Measurements from ENCODE around the gene NPTXR. TPM values are rescaled to one million over a fixed set of nuclear protein-coding genes. Genes with fewer than 3 reads are reported as not detected.
A peak's percentile ranks its signal among the peaks of the same experiment; 100 is the strongest.

NPTXR gene
- polyA plus RNA-seq, 3 donors: 0.04 TPM; not detected in 2

- Histone ChIP-seq H3K9me3 (replicated peaks in 1 of 2; ENCODE audit: control insufficient read depth in 1 of 2, insufficient read depth in 1 of 2, low read length in 2 of 2) (no peaks in the 10 kb centered on the region), H3K27ac (ENCODE audit: low read depth in 1 of 2, low read length in 2 of 2) (no peak overlapping the region), H3K9ac (ENCODE audit: insufficient read depth, low read length, poor library complexity, severe bottlenecking) (no peak overlapping the region), H3K4me2 (replicated peaks; ENCODE audit: extremely low read depth, low read length, poor library complexity, severe bottlenecking) (no peak overlapping the region), H3K79me2 (ENCODE audit: insufficient read depth, low read length) (peaks cover 23% of the 10 kb centered on the region), H2AFZ (ENCODE audit: insufficient read depth, low read depth, low read length, poor library complexity, severe bottlenecking) (no peak overlapping the region), H3K4me3 (replicated peaks in 1 of 3; ENCODE audit: low read depth in 2 of 3, low read length in 3 of 3) (no peak overlapping the region), H4K20me1 (ENCODE audit: insufficient read depth, low read length) (peaks cover 75% of the 10 kb centered on the region), H3K36me3 (replicated peaks in 1 of 2; ENCODE audit: control insufficient read depth in 1 of 2, insufficient read depth in 2 of 2, low read length in 2 of 2) (peaks cover 33 to 41% of the 10 kb centered on the region in 2 donors), H3K4me1 (ENCODE audit: control insufficient read depth in 1 of 2, insufficient read depth in 2 of 2, low read length in 2 of 2) (peaks cover 28 to 37% of the 10 kb centered on the region in 2 donors), H3K27me3 (ENCODE audit: control insufficient read depth in 2 of 2, insufficient read depth in 2 of 2, low read length in 2 of 2) (no peaks in the 10 kb centered on the region)
- DNase-seq: no peak
- H3K27ac Mint-ChIP-seq: peak overlapping the region in 1 of 7 donors; percentile 35
- H3K36me3 Mint-ChIP-seq: peaks cover 35 to 47% of the 10 kb centered on the region in 2 donors
- H3K4me3 Mint-ChIP-seq: no peak overlapping the region
- no peaks in the 10 kb centered on the region for H3K9me3 Mint-ChIP-seq
- peaks cover 0 to 5% (median 0%) of the 10 kb centered on the region in 3 donors for H3K27me3 Mint-ChIP-seq (ENCODE audit: low read depth in 3 of 3)
- peaks cover 27% of the 10 kb centered on the region for H3K4me1 Mint-ChIP-seq
- intact Hi-C loops (cut with micrococcal nuclease): no loop called here
- WGBS (ENCODE audit: insufficient coverage): 98% methylated on average over 16 of the region's 18 CpGs
- no peak for TF ChIP-seq CTCF (IDR thresholded peaks at IDR 0.05)
Measured at GRCh38 chr22:38867471-38868285, 23.9 kb upstream of the NPTXR start.

DNA sequence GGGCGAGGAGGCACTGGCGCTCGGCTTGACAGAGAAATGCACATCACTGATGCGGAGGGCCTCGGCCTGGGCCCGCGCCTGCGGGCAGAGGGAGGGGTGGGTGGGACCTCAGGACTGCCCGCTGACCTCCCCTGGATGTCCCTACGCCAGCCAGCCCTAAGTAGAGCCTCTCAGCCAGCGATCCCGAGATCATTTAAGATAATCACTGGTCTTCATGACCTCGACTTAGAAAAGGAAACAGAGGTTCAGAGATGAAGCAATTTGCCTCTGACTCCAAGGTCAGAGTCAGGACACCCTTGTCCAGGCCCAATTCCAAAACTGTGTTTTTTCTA lies 23.3 kb upstream of the NPTXR start:
- no peaks in the 10 kb centered on the region for H3K27me3 ChIP-seq (ENCODE audit: control insufficient read depth in 2 of 2, insufficient read depth in 2 of 2, low read length in 2 of 2)
- Mint-ChIP-seq H3K9me3 (no peaks in the 10 kb centered on the region), H3K36me3 (peaks cover 35 to 47% of the 10 kb centered on the region in 2 donors), H3K4me3 (no peak overlapping the region), H3K27me3 (ENCODE audit: low read depth in 3 of 3) (peaks cover 0 to 3% (median 0%) of the 10 kb centered on the region in 3 donors), H3K4me1 (peaks cover 30% of the 10 kb centered on the region), H3K27ac (no peak overlapping the region)
- intact Hi-C loops (cut with micrococcal nuclease): no loop called here
- H3K79me2 ChIP-seq (ENCODE audit: insufficient read depth, low read length): peaks cover 23% of the 10 kb centered on the region
- H3K4me1 ChIP-seq (ENCODE audit: control insufficient read depth in 1 of 2, insufficient read depth in 2 of 2, low read length in 2 of 2): peaks cover 34 to 40% of the 10 kb centered on the region in 2 donors
- H3K4me2 ChIP-seq (replicated peaks; ENCODE audit: extremely low read depth, low read length, poor library complexity, severe bottlenecking): no peak overlapping the region
- TF ChIP-seq CTCF (IDR thresholded peaks at IDR 0.05): no peak
- H4K20me1 ChIP-seq (ENCODE audit: insufficient read depth, low read length): peaks cover 81% of the 10 kb centered on the region
- H3K27ac ChIP-seq (ENCODE audit: low read depth in 1 of 2, low read length in 2 of 2): no peak overlapping the region
- H3K9me3 ChIP-seq (replicated peaks in 1 of 2; ENCODE audit: control insufficient read depth in 1 of 2, insufficient read depth in 1 of 2, low read length in 2 of 2): no peaks in the 10 kb centered on the region
- 97% methylated on average over 13 of the region's 13 CpGs for WGBS (ENCODE audit: insufficient coverage)
- no peak overlapping the region for H2AFZ ChIP-seq (ENCODE audit: insufficient read depth, low read depth, low read length, poor library complexity, severe bottlenecking)
- no peak for DNase-seq
- peaks cover 33 to 41% of the 10 kb centered on the region in 2 donors for H3K36me3 ChIP-seq (replicated peaks in 1 of 2; ENCODE audit: control insufficient read depth in 1 of 2, insufficient read depth in 2 of 2, low read length in 2 of 2)
- no peak overlapping the region for H3K4me3 ChIP-seq (replicated peaks in 1 of 3; ENCODE audit: low read depth in 2 of 3, low read length in 3 of 3)
- no peak overlapping the region for H3K9ac ChIP-seq (ENCODE audit: insufficient read depth, low read length, poor library complexity, severe bottlenecking)
